NT2/D1 (cell line): ENCODE results near the gene MEGF9.
A peak's percentile ranks its signal among the peaks of the same experiment; 100 is the strongest.

Experiments used
- DNase-seq: peaks from one replicate; pipeline ENCODE4 v3.0.0-alpha.2; 2011; ENCODE audit warnings: low read depth, low spot score
- H3K27me3 ChIP-seq: 2 replicates; pipeline ENCODE4 v1.6.0; 2011; ENCODE audit warnings: mild to moderate bottlenecking; ENCODE audit not compliant: insufficient read length, insufficient read depth
- H3K36me3 ChIP-seq: 2 replicates; pipeline ENCODE4 v1.6.1; 2011; ENCODE audit warnings: mild to moderate bottlenecking, low read length, mixed read lengths; ENCODE audit not compliant: insufficient read depth, insufficient read length
- H3K4me1 ChIP-seq: 2 replicates; pipeline ENCODE4 v1.5.1; 2011; ENCODE audit not compliant: insufficient read depth, insufficient read length
- H3K4me3 ChIP-seq: 2 replicates; pipeline ENCODE4 v1.5.1; 2011; ENCODE audit warnings: low read depth; ENCODE audit not compliant: insufficient read length
- H3K9ac ChIP-seq: 2 replicates; pipeline ENCODE4 v1.6.0; 2011; ENCODE audit warnings: low read depth; ENCODE audit not compliant: insufficient read length
- H3K9me3 ChIP-seq: 2 replicates; pipeline ENCODE4 v1.5.1; 2011; ENCODE audit warnings: mild to moderate bottlenecking, low read length; ENCODE audit not compliant: insufficient read depth
- SUZ12 ChIP-seq: IDR thresholded peaks from 2 replicates; pipeline ENCODE4 v1.6.1; 2011; ENCODE audit not compliant: insufficient read length, insufficient read depth; ENCODE audit errors: extremely low read depth
- YY1 ChIP-seq: IDR thresholded peaks from 2 replicates; pipeline ENCODE4 v1.6.1; 2011; ENCODE audit not compliant: insufficient read length, insufficient read depth
- ZNF274 ChIP-seq: IDR thresholded peaks from 2 replicates; pipeline ENCODE4 v1.6.1; 2011; ENCODE audit warnings: mild to moderate bottlenecking, low read depth, low read length

MEGF9 gene

DNA sequence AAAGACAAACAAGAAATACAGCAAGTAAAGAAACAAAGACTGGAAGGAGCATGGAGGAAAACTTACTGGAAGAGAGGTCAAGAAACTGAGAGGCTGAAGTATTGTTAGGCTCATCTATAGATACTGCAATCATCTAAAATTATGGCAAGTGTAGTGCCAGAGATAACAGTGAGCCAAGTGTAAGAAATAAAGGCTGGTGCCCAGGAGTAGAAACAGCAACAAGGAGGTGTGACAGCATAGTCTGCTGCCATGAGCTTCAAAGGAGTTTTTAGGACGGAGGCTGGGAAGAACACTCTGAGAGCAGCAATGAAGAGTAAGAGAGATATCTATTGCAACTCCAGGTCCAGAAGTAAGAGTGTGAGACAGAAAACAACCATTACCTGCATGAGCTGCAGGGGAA, 60.5 kb downstream of the MEGF9 start:
- no peaks in the 10 kb centered on the region for H3K4me1 ChIP-seq
- no peaks in the 10 kb centered on the region for H3K27me3 ChIP-seq
- no peak overlapping the region for H3K4me3 ChIP-seq
- no peaks in the 10 kb centered on the region for H3K36me3 ChIP-seq
- TF ChIP-seq SUZ12 (no peak), YY1 (no peak), ZNF274 (no peak)
- no peaks in the 10 kb centered on the region for H3K9me3 ChIP-seq
- H3K9ac ChIP-seq, result no peak overlapping the region
- no peak for DNase-seq

DNA sequence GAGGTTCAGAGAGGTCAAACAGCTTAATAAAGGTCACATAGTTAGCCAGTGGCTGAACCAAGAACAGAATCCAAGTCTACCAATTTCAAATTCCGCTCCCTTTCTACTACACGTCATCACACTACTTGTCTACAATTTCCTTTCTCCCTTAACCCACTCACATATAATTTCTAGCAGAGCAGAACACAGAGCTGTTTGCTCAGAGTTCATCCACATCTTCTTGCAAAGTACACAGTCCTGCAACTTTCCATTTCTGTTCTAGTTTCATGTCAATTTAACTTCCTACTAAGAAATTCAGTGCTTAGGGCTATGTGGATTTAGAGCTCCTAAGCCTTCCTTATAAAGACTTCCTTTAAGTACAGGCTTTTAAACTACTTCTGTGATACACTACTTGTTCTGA, 61.3 kb downstream of the MEGF9 start:
- TF ChIP-seq YY1 (no peak), SUZ12 (no peak), ZNF274 (no peak)
- H3K27me3 ChIP-seq, result no peaks in the 10 kb centered on the region
- H3K4me3 ChIP-seq, result no peak overlapping the region
- no peaks in the 10 kb centered on the region for H3K4me1 ChIP-seq
- no peaks in the 10 kb centered on the region for H3K9me3 ChIP-seq
- DNase-seq, result no peak
- H3K36me3 ChIP-seq, result no peaks in the 10 kb centered on the region
- H3K9ac ChIP-seq, result no peak overlapping the region

DNA sequence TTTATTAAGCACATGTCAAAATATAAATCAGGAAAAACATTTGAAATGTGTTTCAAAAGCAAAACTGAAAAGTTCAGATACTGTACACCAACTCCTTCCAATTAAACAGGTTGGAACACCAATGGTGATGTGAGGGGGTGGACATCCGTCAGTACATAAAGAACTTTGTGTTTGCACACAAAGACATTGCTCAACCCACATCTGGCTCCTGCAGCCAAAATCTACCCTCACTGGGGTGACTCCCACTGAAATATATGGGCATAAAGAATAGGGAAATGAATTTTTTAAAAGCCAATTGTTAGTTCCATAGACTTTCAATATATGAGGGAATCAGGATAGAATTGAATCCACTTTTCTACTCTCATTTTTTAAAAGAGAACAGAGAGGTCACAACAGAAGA, 63.9 kb downstream of the MEGF9 start:
- H3K4me3 ChIP-seq, result no peak overlapping the region
- H3K36me3 ChIP-seq, result no peaks in the 10 kb centered on the region
- H3K9ac ChIP-seq, result no peak overlapping the region
- no peaks in the 10 kb centered on the region for H3K27me3 ChIP-seq
- TF ChIP-seq SUZ12 (no peak), YY1 (no peak), ZNF274 (no peak)
- no peaks in the 10 kb centered on the region for H3K4me1 ChIP-seq
- no peaks in the 10 kb centered on the region for H3K9me3 ChIP-seq
- no peak for DNase-seq

DNA sequence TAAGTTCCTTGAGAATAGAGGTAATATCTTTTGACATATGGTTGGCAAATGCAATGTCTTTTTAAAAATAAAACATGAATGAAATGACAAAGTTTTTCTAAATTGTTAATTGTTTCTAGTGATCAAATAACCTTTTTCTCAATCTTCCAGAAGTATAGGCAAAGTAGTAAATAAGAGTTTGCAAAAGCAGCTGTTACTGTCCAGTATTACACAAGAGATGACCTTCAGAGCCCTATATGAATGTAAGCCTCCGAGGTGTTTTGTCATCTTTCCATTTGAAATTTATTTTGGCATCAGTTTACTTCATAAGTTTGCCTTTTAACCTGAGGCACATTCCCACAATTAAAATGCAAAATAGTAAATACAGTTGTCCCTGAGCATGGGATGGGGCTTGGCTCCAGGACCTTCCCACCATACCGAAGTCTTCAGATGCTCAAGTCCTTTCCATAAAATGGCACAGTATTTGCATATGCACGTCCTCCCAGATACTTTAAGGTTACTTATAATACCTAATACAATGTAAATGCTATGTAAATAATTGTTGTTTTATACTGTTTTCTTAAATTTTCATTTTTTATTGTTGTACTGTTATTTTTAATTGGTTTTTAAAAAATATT, 65.6 kb downstream of the MEGF9 start:
- DNase-seq, result no peak

DNA sequence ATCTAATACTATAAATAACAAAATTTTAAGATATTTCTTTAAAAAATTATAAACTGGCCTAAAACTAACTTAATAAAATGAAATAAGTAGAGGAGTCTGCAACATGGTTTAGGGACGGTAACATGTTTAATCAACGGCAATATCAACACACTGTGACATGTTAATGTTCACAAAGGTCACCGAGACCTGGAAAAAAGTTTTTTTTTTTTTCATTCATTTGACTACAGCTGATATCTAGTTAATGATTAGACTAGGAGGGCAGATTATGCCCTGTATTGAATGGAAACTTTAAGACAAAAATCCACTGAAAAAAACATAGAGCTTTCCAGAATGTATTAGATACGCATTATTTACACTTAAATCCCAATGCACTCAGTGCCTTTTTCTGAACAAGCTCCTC, 67.3 kb downstream of the MEGF9 start:
- H3K36me3 ChIP-seq, result no peaks in the 10 kb centered on the region
- H3K27me3 ChIP-seq, result no peaks in the 10 kb centered on the region
- TF ChIP-seq ZNF274 (no peak), SUZ12 (no peak), YY1 (no peak)
- no peak overlapping the region for H3K4me3 ChIP-seq
- no peaks in the 10 kb centered on the region for H3K4me1 ChIP-seq
- DNase-seq, result no peak
- no peak overlapping the region for H3K9ac ChIP-seq
- H3K9me3 ChIP-seq, result no peaks in the 10 kb centered on the region

More for the DNA sequence above, 65.6 kb downstream of the MEGF9 start:
- Histone ChIP-seq H3K9ac (no peak overlapping the region), H3K36me3 (no peaks in the 10 kb centered on the region), H3K4me1 (no peaks in the 10 kb centered on the region), H3K4me3 (no peak overlapping the region), H3K27me3 (no peaks in the 10 kb centered on the region), H3K9me3 (no peaks in the 10 kb centered on the region)
- TF ChIP-seq ZNF274, result no peak
- no peak for TF ChIP-seq SUZ12
- no peak for TF ChIP-seq YY1

DNA sequence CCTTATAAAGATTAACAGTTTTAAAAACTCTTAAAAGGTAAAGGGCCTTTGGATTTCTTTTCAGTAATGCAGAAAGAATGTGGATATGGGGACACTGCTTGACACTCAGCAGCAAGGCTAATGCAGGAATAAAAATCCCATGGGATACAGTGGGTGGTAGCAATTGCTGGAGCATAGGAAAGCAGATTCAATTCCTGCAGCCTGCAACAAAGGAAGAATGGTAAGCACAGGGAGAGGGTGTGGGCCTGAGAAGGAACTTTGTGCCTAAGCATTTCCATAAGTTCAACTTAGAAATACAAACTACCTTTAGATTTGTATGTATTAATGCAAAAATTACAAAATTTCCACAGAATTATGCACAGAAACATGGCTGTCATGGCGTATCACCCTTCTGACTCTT, 68.5 kb downstream of the MEGF9 start:
- no peak overlapping the region for H3K9ac ChIP-seq
- no peaks in the 10 kb centered on the region for H3K36me3 ChIP-seq
- peak; percentile 6 for DNase-seq
- no peaks in the 10 kb centered on the region for H3K4me1 ChIP-seq
- TF ChIP-seq SUZ12, result no peak
- no peak for TF ChIP-seq YY1
- TF ChIP-seq ZNF274, result no peak
- no peaks in the 10 kb centered on the region for H3K9me3 ChIP-seq
- no peaks in the 10 kb centered on the region for H3K27me3 ChIP-seq
- no peak overlapping the region for H3K4me3 ChIP-seq

DNA sequence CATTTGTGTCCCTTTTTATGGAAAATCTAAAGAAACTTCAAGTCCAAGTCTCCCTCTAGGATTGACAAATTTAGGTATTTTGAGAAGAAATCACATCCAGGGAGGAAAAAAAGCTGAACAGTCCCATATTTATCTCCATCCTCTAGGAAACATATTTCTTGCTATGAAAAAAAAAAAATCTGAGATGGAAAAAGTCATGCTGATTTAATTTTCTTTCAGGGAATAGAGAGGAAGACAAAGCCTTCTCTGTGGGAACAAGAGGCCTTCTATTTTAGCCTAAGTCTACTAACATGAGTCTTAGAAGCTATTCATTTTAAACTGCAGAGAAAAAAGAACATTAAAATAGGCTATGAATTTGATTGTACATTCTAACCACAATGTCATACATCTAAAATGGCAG, 71.2 kb downstream of the MEGF9 start:
- H3K27me3 ChIP-seq, result no peaks in the 10 kb centered on the region
- H3K4me3 ChIP-seq, result no peak overlapping the region
- no peak for TF ChIP-seq SUZ12
- no peak for TF ChIP-seq ZNF274
- no peak for TF ChIP-seq YY1
- no peaks in the 10 kb centered on the region for H3K36me3 ChIP-seq
- H3K9me3 ChIP-seq, result no peaks in the 10 kb centered on the region
- H3K4me1 ChIP-seq, result no peaks in the 10 kb centered on the region
- no peak overlapping the region for H3K9ac ChIP-seq
- no peak for DNase-seq
